Activated T-cell treated with anti-CD3 and anti-CD28 coated beads, Interleukin-2, amount 50 U/mL, for 72 hours (primary cell): Measurements from ENCODE around the gene CGN. TPM values are rescaled to one million over a fixed set of nuclear protein-coding genes. Genes with fewer than 3 reads are reported as not detected.

Source experiments
- ATAC-seq, 2 donors: fragments of 150-1000 bp; cut with Tn5 transposase; replicated peaks in 1 of 2; 2 replicates each; pipeline ENCODE4 v1.10.0; 2021; ENCODE audit warnings: moderate library complexity in 2 of 2, mild to moderate bottlenecking in 1 of 2
- DNase-seq, 2 donors: peaks; one replicate each; pipeline ENCODE4 v3.0.0; 2021 to 2022; ENCODE audit warnings: mixed read lengths in 1 of 2
- H3K27ac Mint-ChIP-seq: one replicate; pipeline ENCODE4 v1.8.0; 2022; ENCODE audit warnings: mild to moderate bottlenecking, moderate library complexity, mixed read lengths
- H3K27me3 Mint-ChIP-seq: one replicate; pipeline ENCODE4 v1.8.0; 2022; ENCODE audit warnings: low read depth, mixed read lengths
- H3K36me3 Mint-ChIP-seq, 2 donors: one replicate each; pipeline ENCODE4 v1.8.0; 2022; ENCODE audit warnings: mixed read lengths in 2 of 2, mild to moderate bottlenecking in 1 of 2; ENCODE audit not compliant: insufficient read depth in 2 of 2
- H3K4me1 Mint-ChIP-seq: one replicate; pipeline ENCODE4 v1.8.0; 2022; ENCODE audit warnings: low read depth, mixed read lengths
- H3K4me3 Mint-ChIP-seq, 2 donors: one replicate each; pipeline ENCODE4 v1.8.0; 2022; ENCODE audit warnings: mild to moderate bottlenecking in 2 of 2, mixed read lengths in 2 of 2, moderate library complexity in 2 of 2
- H3K9me3 Mint-ChIP-seq, 2 donors: one replicate each; pipeline ENCODE4 v1.8.0; 2022; ENCODE audit warnings: mixed read lengths in 2 of 2
- total RNA-seq, 2 donors: library from RNA; stranded (reverse); gene quantifications; one replicate each; pipeline ENCODE4 v1.2.3, GENCODE V29; 2022

The CGN gene
- total RNA-seq, 2 donors from 2014 or later, result 0.69 to 1.9 TPM

- DNase-seq, result no peak
- Mint-ChIP-seq H3K4me3 (no peak overlapping the region), H3K36me3 (no peaks in the 10 kb centered on the region), H3K27ac (no peak overlapping the region), H3K9me3 (peaks cover 0 to 2% of the 10 kb centered on the region in 2 donors), H3K27me3 (no peaks in the 10 kb centered on the region), H3K4me1 (no peaks in the 10 kb centered on the region)
- no peak for ATAC-seq
Observed at GRCh38 chr1:151485685-151486255, 25.4 kb upstream of the CGN start.

- no peak overlapping the region for H3K27ac Mint-ChIP-seq
- H3K4me3 Mint-ChIP-seq, result no peak overlapping the region
- peaks cover 0 to 2% of the 10 kb centered on the region in 2 donors for H3K9me3 Mint-ChIP-seq
- no peaks in the 10 kb centered on the region for H3K4me1 Mint-ChIP-seq
- ATAC-seq (no peak), DNase-seq (no peak)
- no peaks in the 10 kb centered on the region for H3K27me3 Mint-ChIP-seq
- no peaks in the 10 kb centered on the region for H3K36me3 Mint-ChIP-seq
Observed at GRCh38 chr1:151486557-151486956, 24.6 kb upstream of the CGN start.

GRCh38 chr1:151491641-151492040 lies 19.5 kb upstream of the CGN start:
- Mint-ChIP-seq H3K9me3 (no peaks in the 10 kb centered on the region), H3K4me1 (peaks cover 17% of the 10 kb centered on the region), H3K27ac (no peak overlapping the region), H3K27me3 (no peaks in the 10 kb centered on the region), H3K36me3 (no peaks in the 10 kb centered on the region), H3K4me3 (no peak overlapping the region)
- DNase-seq (no peak), ATAC-seq (no peak)

GRCh38 chr1:151492120-151492519 lies 19.1 kb upstream of the CGN start:
- DNase-seq, result no peak
- no peak for ATAC-seq
- Mint-ChIP-seq H3K36me3 (no peaks in the 10 kb centered on the region), H3K4me3 (no peak overlapping the region), H3K27me3 (no peaks in the 10 kb centered on the region), H3K27ac (no peak overlapping the region), H3K4me1 (peaks cover 17% of the 10 kb centered on the region), H3K9me3 (no peaks in the 10 kb centered on the region)

- no peaks in the 10 kb centered on the region for H3K27me3 Mint-ChIP-seq
- H3K36me3 Mint-ChIP-seq, result no peaks in the 10 kb centered on the region
- ATAC-seq, result no peak
Observed at GRCh38 chr1:151493042-151493441, 18.1 kb upstream of the CGN start.

GRCh38 chr1:151494741-151495281 lies 16.4 kb upstream of the CGN start:
- Mint-ChIP-seq H3K9me3 (no peaks in the 10 kb centered on the region), H3K4me1 (peaks cover 17% of the 10 kb centered on the region), H3K27ac (peak overlapping the region; percentile 0), H3K27me3 (no peaks in the 10 kb centered on the region), H3K36me3 (no peaks in the 10 kb centered on the region), H3K4me3 (no peak overlapping the region)
- ATAC-seq (peak; percentile 87), DNase-seq (no peak)

More at GRCh38 chr1:151493042-151493441, 18.1 kb upstream of the CGN start:
- Mint-ChIP-seq H3K27ac (no peak overlapping the region), H3K9me3 (no peaks in the 10 kb centered on the region), H3K4me3 (no peak overlapping the region), H3K4me1 (peaks cover 17% of the 10 kb centered on the region)
- no peak for DNase-seq

GRCh38 chr1:151495316-151495715 lies 15.9 kb upstream of the CGN start:
- ATAC-seq (no peak), DNase-seq (no peak)
- H3K27me3 Mint-ChIP-seq, result no peaks in the 10 kb centered on the region
- no peaks in the 10 kb centered on the region for H3K36me3 Mint-ChIP-seq
- peaks cover 17% of the 10 kb centered on the region for H3K4me1 Mint-ChIP-seq
- no peak overlapping the region for H3K27ac Mint-ChIP-seq
- no peak overlapping the region for H3K4me3 Mint-ChIP-seq
- no peaks in the 10 kb centered on the region for H3K9me3 Mint-ChIP-seq

GRCh38 chr1:151499365-151499764 lies 11.8 kb upstream of the CGN start:
- Mint-ChIP-seq H3K27ac (no peak overlapping the region), H3K27me3 (no peaks in the 10 kb centered on the region), H3K4me1 (peaks cover 21% of the 10 kb centered on the region), H3K9me3 (no peaks in the 10 kb centered on the region), H3K36me3 (no peaks in the 10 kb centered on the region), H3K4me3 (no peak overlapping the region)
- no peak for DNase-seq
- ATAC-seq, result no peak

GRCh38 chr1:151499930-151500329 lies 11.3 kb upstream of the CGN start:
- Mint-ChIP-seq H3K27ac (no peak overlapping the region), H3K36me3 (no peaks in the 10 kb centered on the region), H3K9me3 (no peaks in the 10 kb centered on the region), H3K4me1 (peaks cover 15% of the 10 kb centered on the region), H3K27me3 (no peaks in the 10 kb centered on the region), H3K4me3 (no peak overlapping the region)
- DNase-seq (no peak), ATAC-seq (no peak)

GRCh38 chr1:151501474-151501873 lies 9.7 kb upstream of the CGN start:
- DNase-seq (no peak), ATAC-seq (no peak)
- Mint-ChIP-seq H3K27ac (no peak overlapping the region), H3K9me3 (no peaks in the 10 kb centered on the region), H3K4me3 (no peak overlapping the region), H3K4me1 (peaks cover 6% of the 10 kb centered on the region), H3K27me3 (no peaks in the 10 kb centered on the region), H3K36me3 (no peaks in the 10 kb centered on the region)

GRCh38 chr1:151502035-151502700 lies 9.0 kb upstream of the CGN start:
- Mint-ChIP-seq H3K4me3 (no peak overlapping the region), H3K27ac (no peak overlapping the region), H3K27me3 (no peaks in the 10 kb centered on the region), H3K9me3 (no peaks in the 10 kb centered on the region), H3K36me3 (no peaks in the 10 kb centered on the region), H3K4me1 (peaks cover 6% of the 10 kb centered on the region)
- no peak for ATAC-seq
- DNase-seq, result no peak

GRCh38 chr1:151502859-151503780 lies 8.1 kb upstream of the CGN start:
- DNase-seq, result no peak
- no peaks in the 10 kb centered on the region for H3K27me3 Mint-ChIP-seq
- H3K4me1 Mint-ChIP-seq, result peaks cover 6% of the 10 kb centered on the region
- H3K27ac Mint-ChIP-seq, result no peak overlapping the region
- no peak overlapping the region for H3K4me3 Mint-ChIP-seq
- no peaks in the 10 kb centered on the region for H3K36me3 Mint-ChIP-seq
- no peaks in the 10 kb centered on the region for H3K9me3 Mint-ChIP-seq
- peak; percentile 52 to 53 for ATAC-seq

- Mint-ChIP-seq H3K27me3 (no peaks in the 10 kb centered on the region), H3K36me3 (no peaks in the 10 kb centered on the region), H3K4me1 (peaks cover 6% of the 10 kb centered on the region), H3K27ac (no peak overlapping the region), H3K9me3 (no peaks in the 10 kb centered on the region), H3K4me3 (no peak overlapping the region)
- ATAC-seq, result no peak
- no peak for DNase-seq
Observed at GRCh38 chr1:151504252-151504651, 6.9 kb upstream of the CGN start.
